Esophagus muscularis mucosa (tissue), 4 donors: ENCODE measurements around the gene LENG1. TPM values are rescaled to one million over a fixed set of nuclear protein-coding genes. Genes with fewer than 3 reads are reported as not detected.
A peak's percentile ranks its signal among the peaks of the same experiment; 100 is the strongest.

Source experiments
- DNase-seq: peaks from one replicate; pipeline ENCODE4 v3.0.0-alpha.2; 2017; ENCODE audit errors: extremely low spot score
- H3K27ac ChIP-seq, 4 donors: fragments of 200-600 bp; sonication (generic); replicated peaks in 1 of 4; 1 replicate in 3 of 4; 2 replicates in 1 of 4; pipeline ENCODE4 v1.5.1; 2016 to 2019; ENCODE audit warnings: mild to moderate bottlenecking in 1 of 4
- H3K27me3 ChIP-seq, 4 donors: fragments of 200-600 bp; sonication (generic); one replicate each; pipeline versions ENCODE4 v1.5.1 to v1.6.0; 2016 to 2019
- H3K36me3 ChIP-seq, 4 donors: fragments of 200-600 bp; sonication (generic); one replicate each; pipeline ENCODE4 v1.5.1; 2016 to 2019
- H3K4me1 ChIP-seq, 4 donors: fragments of 200-600 bp; sonication (generic); one replicate each; pipeline ENCODE4 v1.5.1; 2016 to 2019
- H3K4me3 ChIP-seq, 4 donors: fragments of 200-600 bp; sonication (generic); 1 replicate in 2 of 4; 2 replicates in 2 of 4; pipeline ENCODE4 v1.5.1; 2016 to 2019; ENCODE audit warnings: mild to moderate bottlenecking in 4 of 4, moderate library complexity in 1 of 4
- H3K9me3 ChIP-seq, 4 donors: fragments of 200-600 bp; sonication (generic); 1 replicate in 3 of 4; 2 replicates in 1 of 4; pipeline ENCODE4 v1.5.1; 2016 to 2019
- CTCF ChIP-seq, 3 experiments: fragments of 200-600 bp in 2 of 3; fragments of 450-650 bp in 1 of 3; sonication (generic) in 2 of 3; IDR thresholded peaks; one replicate each; pipeline ENCODE4 v1.5.1; 2017 to 2019; ENCODE audit warnings: antibody characterized with exemption in 3 of 3, mild to moderate bottlenecking in 2 of 3, moderate library complexity in 1 of 3
- EP300 ChIP-seq: sonication (generic); formaldehyde crosslinking; IDR thresholded peaks from one replicate; pipeline ENCODE4 v1.6.1; 2017; ENCODE audit warnings: antibody characterized with exemption
- POLR2A ChIP-seq: fragments of 450-650 bp; IDR thresholded peaks from one replicate; pipeline ENCODE4 v1.6.1; 2017; ENCODE audit warnings: antibody characterized with exemption, moderate library complexity, mild to moderate bottlenecking, low read depth
- POLR2AphosphoS5 ChIP-seq, 2 donors: sonication (generic); formaldehyde crosslinking; IDR thresholded peaks; one replicate each; pipeline ENCODE4 v1.6.1; 2017; ENCODE audit warnings: antibody characterized with exemption in 2 of 2
- WGBS: methylation state at CpG from one replicate; pipeline ENCODE4 v1.1.5; 2018; 5-methylcytosine and 5-hydroxymethylcytosine counted together
- intact Hi-C: fragments of 100-400 bp; cut with DNase I; formaldehyde crosslinking; loops from one replicate; pipeline ENCODE4 v1.15.1; 2023
- total RNA-seq, 4 donors: library from RNA; depleted of rRNA; stranded (reverse); fragments of >200 nt; gene quantifications; one replicate each; pipeline versions ENCODE4 v1.1.0 to v1.2.1, GENCODE V29; 2016

The LENG1 gene
- total RNA-seq, 4 donors from 2014 or later = 10.0 to 12.7 (median 11.5) TPM

- no peaks in the 10 kb centered on the region for H3K9me3 ChIP-seq
Measured at GRCh38 chr19:54162884-54163283, 3.4 kb upstream of the LENG1 start.

GRCh38 chr19:54162241-54162805, 2.8 kb upstream of the LENG1 start:
- Histone ChIP-seq H3K27me3 (peaks cover 0 to 28% (median 7%) of the 10 kb centered on the region in 4 donors), H3K9me3 (no peaks in the 10 kb centered on the region), H3K4me3 (peak overlapping the region; percentile 46 to 66 (median 51)), H3K27ac (peak overlapping the region in 3 of 4 donors; percentile 92 to 97 (median 93)), H3K4me1 (peaks cover 45 to 64% (median 58%) of the 10 kb centered on the region in 4 donors), H3K36me3 (peaks cover 8 to 11% (median 9%) of the 10 kb centered on the region in 4 donors)
- peak; percentile 97 for DNase-seq
- WGBS = 5% methylated on average over 32 of the region's 35 CpGs
- TF ChIP-seq POLR2A (no peak), POLR2AphosphoS5 (IDR thresholded peaks at IDR 0.05) (no peak), CTCF (IDR thresholded peaks at IDR 0.05) (no peak), EP300 (no peak)
- intact Hi-C loops = no loop called here

More at GRCh38 chr19:54162884-54163283, 3.4 kb upstream of the LENG1 start:
- H3K4me1 ChIP-seq = peaks cover 45 to 60% (median 56%) of the 10 kb centered on the region in 4 donors
- no peak for DNase-seq
- intact Hi-C loops = no loop called here
- peak overlapping the region in 3 of 4 donors; percentile 92 to 97 (median 93) for H3K27ac ChIP-seq
- TF ChIP-seq CTCF (IDR thresholded peaks at IDR 0.05) = no peak
- no peak for TF ChIP-seq POLR2AphosphoS5 (IDR thresholded peaks at IDR 0.05)
- no peak for TF ChIP-seq POLR2A
- no peak for TF ChIP-seq EP300
- peak overlapping the region; percentile 46 to 66 (median 51) for H3K4me3 ChIP-seq
- H3K36me3 ChIP-seq = peaks cover 3 to 5% (median 4%) of the 10 kb centered on the region in 4 donors
- H3K27me3 ChIP-seq = peaks cover 0 to 33% (median 7%) of the 10 kb centered on the region in 4 donors
- 71% methylated on average over 14 of the region's 14 CpGs for WGBS

DNA sequence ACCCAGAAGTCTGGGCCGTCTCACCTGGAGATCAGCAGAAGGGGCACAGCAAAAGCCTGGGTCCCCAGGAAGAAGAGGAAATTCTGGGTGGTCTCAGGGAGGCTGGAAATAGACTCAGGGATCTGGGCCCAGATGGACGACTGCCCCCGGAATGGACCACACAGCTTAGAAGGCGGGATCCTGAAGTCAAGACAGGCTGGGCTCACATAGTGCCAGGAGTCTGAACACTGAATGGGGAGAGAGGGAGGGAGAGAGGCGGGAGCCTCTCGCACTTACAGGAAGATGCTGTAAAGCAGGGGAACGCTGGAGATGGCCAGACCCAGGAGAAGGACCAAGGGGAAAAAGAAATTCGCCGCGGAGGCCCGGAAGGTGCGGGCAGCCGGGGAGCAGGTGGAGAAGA, 1.3 kb upstream of the LENG1 start:
- H3K27ac ChIP-seq = peak overlapping the region; percentile 92 to 99 (median 95)
- WGBS = 34% methylated on average over 13 of the region's 13 CpGs
- TF ChIP-seq POLR2A (no peak), EP300 (no peak), POLR2AphosphoS5 (IDR thresholded peaks at IDR 0.05) (no peak), CTCF (IDR thresholded peaks at IDR 0.05) (no peak)
- intact Hi-C loops = no loop called here
- peaks cover 0 to 15% (median 7%) of the 10 kb centered on the region in 4 donors for H3K27me3 ChIP-seq
- H3K4me1 ChIP-seq = peaks cover 45 to 64% (median 58%) of the 10 kb centered on the region in 4 donors
- peak overlapping the region; percentile 63 to 93 (median 69) for H3K4me3 ChIP-seq
- no peak for DNase-seq
- peaks cover 22 to 26% (median 24%) of the 10 kb centered on the region in 4 donors for H3K36me3 ChIP-seq
- H3K9me3 ChIP-seq = no peaks in the 10 kb centered on the region

DNA sequence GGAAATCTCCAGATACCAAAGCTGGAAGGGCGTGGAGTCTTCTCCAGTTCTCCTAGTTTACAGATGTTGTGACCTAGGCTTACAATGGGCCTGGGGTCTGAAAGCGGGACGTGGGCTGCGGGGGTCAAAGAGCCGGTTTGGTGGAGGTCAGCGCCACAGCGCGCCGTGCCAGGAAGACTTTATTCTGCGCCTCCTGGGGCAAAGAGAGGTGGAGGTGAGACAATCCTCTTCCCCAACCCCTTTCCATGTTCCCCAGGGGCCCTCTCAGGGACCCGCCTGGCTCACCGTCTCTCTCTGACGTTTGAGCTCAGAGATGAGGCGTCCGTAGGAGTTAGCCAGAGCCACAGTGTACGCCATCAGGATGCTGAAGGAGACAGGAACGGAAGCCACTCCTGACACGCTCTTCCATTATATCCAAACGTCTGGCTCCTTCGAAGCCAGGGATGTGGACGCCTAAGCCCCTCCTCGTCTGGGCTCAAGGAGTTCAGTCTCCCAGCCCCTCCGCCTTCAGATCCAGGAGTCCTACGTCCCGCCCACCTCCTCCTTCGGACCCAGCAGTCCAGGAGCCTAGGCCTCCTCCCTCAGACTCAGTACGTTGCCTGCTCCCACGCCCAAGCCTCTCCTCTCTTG, 776 bp upstream of the LENG1 start:
- 3% methylated on average over 22 of the region's 28 CpGs for WGBS
- DNase-seq = no peak
- Histone ChIP-seq H3K36me3 (peaks cover 28 to 31% (median 30%) of the 10 kb centered on the region in 4 donors), H3K4me3 (peak overlapping the region; percentile 63 to 93 (median 69)), H3K27ac (peak overlapping the region; percentile 92 to 99 (median 95)), H3K27me3 (peaks cover 0 to 11% (median 5%) of the 10 kb centered on the region in 4 donors), H3K4me1 (peaks cover 45 to 64% (median 58%) of the 10 kb centered on the region in 4 donors), H3K9me3 (no peaks in the 10 kb centered on the region)
- TF ChIP-seq EP300 = no peak
- TF ChIP-seq CTCF (IDR thresholded peaks at IDR 0.05) = no peak
- TF ChIP-seq POLR2A = no peak
- no peak for TF ChIP-seq POLR2AphosphoS5 (IDR thresholded peaks at IDR 0.05)
- intact Hi-C loops = no loop called here
